Activated T-cell treated with anti-CD3 and anti-CD28 coated beads for 1 hour (primary cell): ENCODE data around the gene JRKL.

Experiments
- DNase-seq: peaks from one replicate; pipeline ENCODE4 v3.0.0-alpha.2; 2020; ENCODE audit warnings: low read depth

Gene JRKL

DNA sequence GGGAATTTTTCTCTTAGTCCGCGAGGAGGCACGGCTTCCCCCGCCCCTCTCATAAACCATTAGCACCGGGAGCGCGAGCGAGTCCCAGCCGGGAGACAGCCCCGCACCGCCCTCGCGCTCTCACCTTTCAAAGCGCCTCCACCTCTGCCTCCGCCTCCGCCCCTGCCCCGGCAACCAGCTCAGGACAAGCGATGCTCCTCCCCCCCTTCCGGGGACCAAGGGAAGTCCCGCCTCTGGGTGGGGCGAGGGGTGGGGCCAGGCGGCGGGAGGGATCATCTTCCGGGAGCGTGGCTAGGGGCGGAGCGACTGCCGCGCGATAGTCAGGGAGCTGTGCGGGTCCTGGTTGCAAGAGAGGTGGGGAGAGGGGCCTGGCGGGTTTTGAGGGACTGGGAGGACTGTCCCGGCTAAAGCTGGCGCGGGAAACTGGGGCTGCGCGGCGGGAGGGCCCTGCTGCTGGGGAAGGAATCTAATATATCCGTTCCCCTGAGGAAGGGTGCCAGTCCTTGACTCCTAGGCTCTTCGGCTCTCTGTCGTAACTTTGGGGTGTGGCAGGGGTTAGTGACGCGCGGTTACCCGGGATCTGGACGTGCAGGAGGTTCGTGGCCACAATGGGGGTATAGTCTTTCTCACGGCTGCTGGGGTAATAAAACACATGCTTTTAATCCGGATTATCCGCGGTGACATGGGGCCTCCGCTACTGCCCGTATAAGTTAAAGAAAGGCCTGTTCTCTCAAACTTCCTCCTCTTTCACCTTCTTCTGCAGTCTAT, at the start of gene JRKL, which contains the start of gene CCDC82:
Gene JRKL, plus strand, starts transcription at position 294 of the 768 bp plus-strand sequence. CDS start 637 bp downstream, outside the sequence.
Gene CCDC82, minus strand, starts transcription at position 193 of the 768 bp plus-strand sequence. CDS start 5,165 bp downstream, outside the sequence.
- peak; percentile 99 for DNase-seq

DNA sequence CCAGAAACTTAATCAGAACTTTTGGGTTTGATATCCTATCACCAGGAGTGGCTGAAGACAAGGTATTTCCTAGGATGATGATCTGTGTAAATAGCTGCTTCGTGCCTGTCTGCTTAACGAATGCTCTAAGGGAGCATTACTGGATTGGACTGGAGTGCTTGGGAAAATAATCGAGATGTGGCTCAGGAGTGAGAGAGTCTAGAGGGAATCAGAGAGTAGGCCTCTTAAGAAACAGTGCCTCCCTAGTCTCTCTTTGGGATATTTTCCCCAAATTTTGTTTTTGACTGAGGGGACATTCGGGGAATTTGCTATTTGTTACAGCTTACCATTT, 49.3 kb upstream of the JRKL start:
- DNase-seq = no peak

DNA sequence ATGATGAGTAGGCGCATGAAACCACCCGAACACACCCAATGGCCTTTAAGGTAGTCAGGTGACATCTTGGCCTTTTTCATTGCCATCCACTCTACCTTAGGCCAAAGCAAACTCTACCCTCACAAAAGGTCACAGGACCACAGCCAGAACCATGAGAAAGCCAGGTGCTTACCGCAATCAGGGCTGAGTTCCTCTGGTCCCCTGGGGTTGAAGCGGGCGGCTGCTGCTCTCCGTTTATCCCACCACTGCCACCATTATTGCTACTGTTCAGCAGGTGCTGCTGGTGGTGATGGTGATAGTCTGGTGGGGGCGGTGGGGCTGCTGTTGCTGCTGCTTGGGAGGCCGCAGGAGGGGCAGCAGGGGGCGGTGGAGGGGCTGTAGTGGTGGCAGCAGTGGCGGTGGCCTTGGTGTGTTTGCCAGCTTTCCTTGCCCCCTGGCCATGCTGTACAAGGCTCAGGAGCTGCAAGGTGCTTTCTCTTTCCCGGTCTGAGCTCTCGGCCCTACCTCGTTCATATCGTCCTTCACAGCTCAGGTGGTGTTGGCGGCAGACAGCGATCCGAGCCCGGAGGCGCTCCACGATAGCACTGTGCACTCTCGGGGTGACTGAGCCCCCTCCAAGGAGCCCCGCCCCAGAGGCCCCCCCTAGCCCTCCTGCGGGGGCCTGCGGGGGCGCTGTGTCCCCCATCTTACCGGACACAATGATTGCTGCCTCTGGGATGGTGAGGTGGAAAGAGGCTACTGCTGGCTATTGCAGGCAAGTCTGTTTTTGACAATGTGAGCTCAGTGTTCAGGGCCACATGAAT, 48.4 kb upstream of the JRKL start:
- peak; percentile 40 for DNase-seq

DNA sequence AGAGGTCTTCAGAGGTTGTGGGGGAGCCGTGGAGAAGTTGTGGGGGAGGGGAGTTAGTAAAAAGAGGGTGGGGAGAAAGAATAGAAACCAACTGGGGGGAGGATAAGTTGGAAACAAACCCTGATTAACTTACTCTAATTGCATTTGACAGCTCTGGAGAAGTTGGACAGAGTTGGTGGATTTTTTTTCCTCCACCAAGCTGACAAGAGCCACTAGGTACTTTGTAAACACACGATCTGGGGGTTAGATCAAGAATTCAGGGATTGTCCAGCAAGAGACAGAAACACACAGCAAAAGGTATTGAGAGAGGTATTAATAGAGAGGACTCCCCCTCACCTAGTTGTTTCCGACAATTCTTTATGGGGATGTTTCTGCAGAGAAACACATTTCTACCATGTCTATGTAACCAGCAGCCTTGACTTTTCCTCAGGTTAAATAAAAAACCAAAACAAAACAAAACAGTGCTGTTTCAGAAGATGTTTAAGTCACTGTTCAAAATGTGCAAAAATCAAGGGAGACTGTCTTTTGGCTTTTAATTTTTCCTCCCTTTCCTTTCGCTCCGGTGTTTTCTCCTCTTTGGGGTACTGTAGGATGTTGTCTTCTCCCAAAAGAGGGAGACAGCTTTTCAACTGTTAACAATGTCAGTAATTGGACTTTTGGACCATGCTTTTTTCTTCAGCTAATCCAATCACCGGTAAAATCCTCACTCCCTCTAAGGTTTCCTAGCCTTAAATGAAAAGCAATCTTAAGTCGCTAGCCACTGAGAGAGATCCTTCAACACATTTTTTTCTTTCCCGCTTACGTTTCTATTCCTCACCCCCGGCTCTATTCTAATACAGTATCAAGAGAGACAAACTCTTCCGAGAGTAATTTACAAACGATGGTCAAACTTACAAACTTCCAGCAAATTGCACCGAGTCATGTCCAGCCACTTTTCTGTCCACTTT, 47.5 kb upstream of the JRKL start:
- no peak for DNase-seq

DNA sequence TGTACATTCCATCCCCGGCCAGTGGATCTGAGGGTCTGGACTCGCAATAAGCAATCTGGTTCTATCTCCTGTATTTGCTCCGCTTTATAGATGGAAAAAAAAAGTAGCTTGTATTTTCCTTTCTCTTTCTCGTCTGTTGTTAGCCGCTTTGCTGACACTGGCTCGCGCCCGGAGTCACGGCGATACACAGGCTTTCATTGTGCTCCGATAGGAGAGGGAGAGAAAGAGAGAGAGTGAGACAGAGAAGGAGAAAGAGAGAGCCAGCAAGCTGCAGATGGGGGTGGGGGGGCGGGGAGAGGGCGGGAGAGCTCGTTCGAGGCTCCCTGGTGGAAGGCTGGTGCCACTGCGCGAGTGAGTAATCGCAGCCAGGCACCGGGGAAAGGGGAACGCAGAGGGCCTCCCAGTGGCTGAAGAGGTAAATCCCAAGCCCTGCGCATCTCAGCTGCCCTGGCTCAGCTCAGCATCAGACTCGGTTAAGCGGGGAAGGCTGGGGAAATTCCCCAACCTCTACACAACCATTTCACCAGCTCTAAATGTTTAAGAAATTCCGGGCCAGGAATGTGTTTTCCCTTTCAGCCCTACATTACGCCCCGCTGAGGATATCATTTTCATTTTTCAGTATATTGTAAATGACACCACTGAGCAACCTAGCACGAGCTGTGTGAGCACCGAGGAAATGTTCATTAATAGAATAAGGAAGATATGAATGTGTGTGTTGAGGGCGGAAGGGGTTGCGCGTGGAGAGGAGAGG, 46.7 kb upstream of the JRKL start, which contains the start of gene MAML2:
Gene MAML2, minus strand, starts transcription at position 235 of the 751 bp plus-strand sequence. CDS start 1,300 bp downstream, outside the sequence.
- peak; percentile 79 for DNase-seq

DNA sequence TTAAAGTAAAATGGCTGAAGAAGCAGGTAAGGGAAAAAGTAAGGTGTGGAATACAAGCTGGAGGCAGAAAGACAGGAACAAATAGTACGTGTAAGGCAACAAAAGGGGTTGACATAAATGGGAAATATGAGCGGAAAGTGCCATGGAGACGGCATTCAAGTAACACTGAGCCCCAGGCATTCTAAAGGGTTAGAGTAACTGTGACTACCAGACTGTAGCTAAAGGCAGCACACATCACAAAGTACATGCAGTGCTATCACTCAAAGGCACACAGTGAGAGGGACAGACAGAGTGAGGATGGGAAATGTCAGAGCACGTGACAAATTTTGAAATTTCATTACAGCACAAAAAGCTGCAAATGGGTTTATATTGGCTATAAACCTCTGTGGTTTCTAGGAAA, 33.0 kb upstream of the JRKL start:
- DNase-seq = no peak

DNA sequence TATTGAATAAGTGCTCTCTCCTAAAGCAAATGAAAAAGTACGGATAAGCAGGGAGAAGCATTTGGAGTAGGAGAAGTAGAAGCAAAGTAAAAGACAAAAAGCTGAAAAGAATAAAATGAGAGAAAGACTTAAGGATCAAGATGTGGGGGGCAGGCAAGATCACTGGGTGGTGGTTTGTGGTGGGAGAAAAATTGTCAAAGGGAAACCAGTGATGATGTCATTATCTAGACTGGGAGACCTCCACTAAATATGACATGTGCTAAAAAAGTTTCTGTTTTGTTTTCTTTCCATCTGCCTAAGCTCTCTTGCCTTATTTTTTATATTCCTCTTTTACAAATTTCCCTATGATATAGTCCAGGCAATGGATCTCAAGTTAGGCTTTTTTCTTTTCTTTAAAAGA, 32.0 kb upstream of the JRKL start:
- DNase-seq = no peak

DNA sequence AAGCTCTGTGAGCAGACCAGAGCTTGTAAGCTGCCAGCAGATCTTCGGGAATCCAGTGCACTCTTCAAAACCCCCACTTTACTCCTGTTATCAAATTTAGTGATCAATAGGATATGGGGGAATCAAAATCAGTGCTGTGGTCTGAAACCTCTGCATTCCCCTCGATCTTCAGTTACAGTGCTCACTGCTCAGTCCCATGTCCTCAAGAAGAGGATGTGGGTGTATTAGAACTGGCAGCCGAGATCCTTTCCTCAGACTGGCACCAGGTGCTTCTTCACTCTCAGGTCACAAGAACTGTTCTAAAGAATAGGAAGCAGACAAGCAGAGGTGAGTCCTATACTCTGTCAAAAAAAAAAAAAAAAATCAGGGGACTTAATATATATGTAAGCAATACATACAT, 31.5 kb upstream of the JRKL start:
- DNase-seq = no peak

DNA sequence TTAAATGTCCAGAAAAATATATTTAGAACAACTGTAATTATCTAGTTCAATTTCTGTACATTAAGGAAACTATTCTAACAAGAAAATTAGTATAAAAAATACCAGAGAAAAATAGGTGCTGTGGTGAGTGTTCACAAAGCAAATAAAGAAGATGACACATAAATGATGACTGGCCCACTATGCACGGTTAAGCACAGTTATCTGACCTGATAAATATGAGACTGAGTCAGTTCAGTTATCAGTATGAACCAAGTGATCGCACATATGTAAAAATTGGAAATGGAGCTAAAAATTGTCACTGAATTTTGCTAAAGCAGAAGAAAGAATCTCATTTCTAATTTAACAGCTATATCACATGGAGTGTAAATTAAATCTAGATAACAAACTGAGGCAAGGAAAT, 28.0 kb upstream of the JRKL start:
- DNase-seq = no peak

DNA sequence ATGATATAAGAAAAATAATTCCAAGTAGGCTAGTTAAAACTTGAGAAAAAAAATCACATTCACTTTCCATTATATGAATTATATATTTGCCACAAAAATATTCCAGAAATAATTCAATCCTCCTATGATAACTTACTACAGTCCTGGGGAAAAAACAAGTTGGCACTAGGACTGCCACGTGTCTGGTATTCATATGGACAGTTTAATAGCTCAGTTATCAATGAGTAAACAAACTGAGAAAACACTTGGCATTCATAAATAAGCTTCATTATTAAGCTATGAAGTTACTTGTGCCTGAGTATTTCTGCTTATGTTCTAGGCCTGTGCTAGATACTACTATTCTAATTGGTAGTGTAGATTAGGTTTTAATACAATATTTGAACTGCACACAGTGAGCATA, 24.3 kb upstream of the JRKL start:
- no peak for DNase-seq

DNA sequence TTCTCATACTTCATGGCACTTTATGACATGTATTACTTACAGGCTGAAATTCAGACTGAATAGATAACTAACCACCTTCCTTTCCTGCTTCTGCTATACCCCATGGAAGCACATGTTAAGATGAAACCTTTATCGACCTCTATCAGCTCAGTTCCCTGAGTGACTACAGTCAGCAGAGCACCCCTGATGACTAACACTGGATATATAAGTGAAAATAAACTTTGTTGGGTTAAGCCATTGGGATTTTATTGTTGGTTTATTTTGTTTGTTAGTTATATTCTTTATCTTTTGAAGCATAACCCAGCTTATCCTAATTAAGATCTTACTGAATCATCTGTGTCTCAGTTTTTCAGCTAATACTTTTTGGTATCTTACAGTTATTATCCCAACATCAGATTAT, 23.8 kb upstream of the JRKL start:
- no peak for DNase-seq

DNA sequence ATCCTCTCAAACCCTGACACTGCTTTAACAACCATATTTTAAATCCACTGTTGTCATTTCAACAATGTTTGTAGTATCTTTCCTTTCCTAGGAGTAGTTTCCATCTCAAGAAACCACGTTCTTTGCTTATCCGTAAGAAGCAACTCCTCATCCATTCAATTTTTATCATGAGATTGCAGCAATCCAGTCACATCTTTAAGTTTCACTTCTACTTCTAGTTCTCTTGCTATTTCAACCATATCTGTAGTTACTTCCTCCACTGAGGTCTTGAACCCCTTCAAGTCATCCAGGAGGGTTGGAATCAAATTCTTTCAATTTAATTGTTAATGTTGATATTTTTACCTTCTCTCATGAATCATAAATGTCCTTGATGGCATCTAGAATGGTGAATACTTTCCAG, 22.5 kb upstream of the JRKL start:
- no peak for DNase-seq

DNA sequence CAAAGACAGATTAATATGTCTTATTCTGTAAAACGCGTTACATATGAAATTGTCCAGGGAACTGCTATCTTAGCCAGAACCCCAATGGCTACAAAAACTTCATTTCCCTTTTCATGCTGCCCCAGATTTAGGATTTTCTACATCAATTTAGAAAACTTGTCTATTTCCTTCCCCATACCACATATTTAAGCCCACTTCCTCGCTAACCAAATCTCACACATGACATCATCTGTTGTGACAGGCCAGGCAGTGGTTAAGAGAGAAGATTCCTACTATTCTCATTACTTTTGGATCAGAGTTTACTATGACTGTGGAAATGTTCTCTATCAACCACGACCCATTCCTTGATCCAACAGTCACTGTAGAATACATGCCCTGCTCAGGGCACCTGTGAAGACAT, 16.0 kb upstream of the JRKL start:
- no peak for DNase-seq

DNA sequence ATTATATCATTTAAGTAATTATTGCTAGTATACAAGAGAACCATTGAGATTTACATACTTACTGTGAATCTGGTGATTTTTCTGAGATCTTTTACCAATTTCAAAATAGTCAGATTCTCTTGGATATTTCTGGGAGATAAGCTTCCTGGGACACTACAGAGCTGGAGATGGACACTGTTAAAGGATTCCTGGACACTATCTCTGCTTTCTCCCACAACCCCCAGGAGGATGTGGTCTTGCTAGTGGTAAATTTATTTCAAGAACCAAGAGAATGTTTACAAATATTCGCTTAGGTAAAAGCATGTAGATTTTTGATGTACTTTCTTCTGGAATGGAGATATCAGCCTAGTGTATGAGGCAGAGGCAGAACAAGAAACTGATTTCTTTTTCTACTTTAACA, 13.0 kb upstream of the JRKL start:
- no peak for DNase-seq

DNA sequence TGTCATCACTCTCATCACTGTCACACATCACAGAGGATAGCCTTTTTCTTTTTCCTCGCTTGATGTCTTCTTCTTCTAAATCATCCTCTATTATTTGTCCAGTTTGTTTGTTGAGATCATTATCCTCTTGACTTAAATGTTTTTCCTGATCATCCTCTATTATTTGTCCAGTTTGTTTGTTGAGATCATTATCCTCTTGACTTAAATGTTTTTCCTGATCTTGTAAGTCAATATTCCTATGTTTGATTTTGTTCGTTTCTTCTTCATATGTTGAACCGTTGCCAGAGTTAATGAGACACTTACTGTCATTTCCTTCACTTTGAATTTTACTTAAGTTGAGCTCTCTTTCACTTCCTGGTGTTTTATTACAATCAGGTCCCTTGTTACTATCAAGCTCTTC, 5.7 kb upstream of the JRKL start:
- DNase-seq = no peak

DNA sequence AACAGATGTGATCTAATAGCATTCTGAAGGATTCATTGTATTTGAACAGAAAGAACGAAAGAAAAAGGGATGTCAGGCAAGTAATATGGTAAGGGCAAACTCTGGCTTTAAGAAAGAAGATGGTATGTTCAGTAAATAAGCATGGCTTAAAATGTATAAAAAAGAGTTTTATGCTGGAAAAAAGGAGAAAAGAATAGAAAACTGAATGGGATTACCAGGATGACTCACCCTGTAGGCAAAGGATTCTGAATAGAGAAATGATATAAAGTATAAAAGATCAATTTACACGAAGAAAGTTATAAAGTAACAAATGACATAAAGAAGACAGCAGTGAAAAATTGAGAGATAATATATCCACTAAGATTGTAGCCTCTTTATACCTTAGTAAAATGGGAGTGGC, 4.6 kb upstream of the JRKL start:
- DNase-seq = no peak

DNA sequence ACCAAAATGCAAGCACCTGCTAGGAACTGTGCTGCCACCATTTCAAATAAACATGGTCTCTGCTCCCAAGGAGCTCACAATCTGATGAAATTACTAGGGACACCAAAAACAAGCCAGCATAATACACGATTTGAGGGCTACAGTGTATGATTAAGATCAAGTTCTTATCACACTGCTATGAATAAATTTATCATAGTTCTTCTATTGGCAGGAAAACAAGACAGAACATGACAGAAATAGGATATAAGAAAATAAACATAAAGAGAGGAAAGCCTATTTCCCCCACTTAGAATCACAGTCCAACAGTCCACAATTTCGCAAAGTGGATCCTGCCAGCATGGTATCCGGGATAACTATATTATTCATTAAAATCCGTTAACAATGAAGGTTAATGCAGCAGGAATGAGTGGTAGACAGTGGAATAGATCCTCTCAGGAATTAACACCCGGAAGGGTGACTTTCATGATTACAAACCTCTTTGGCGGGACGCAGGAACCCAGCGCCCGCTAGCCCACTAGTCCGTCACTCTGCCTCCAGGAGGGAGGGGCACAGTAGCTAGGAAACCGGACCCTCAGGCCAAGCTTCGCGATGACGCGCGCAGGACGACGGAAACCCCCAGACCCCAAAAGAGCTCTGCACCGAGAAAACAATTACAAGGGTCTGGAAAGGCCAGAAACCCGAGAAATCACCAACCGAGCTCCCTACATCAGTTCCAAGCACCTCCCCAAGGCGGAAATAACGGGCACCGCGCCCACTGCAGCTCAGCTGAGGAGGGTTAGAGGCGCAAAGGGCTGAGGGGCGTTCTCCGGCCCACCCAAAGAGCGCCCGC, 708 bp upstream of the JRKL start:
- no peak for DNase-seq

DNA sequence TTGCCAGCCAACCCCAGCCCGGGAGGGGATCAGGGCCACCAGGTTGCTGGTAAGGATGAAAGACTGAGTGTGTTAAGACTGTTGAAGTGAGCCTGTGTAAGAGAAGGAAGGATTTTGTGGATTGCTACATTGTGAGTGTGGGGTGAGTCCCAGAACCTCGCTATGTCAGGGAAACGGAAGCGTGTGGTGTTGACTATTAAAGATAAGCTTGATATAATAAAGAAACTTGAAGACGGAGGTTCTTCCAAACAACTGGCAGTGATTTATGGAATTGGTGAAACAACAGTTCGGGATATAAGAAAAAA, 627 bp downstream of the JRKL start:
- no peak for DNase-seq

DNA sequence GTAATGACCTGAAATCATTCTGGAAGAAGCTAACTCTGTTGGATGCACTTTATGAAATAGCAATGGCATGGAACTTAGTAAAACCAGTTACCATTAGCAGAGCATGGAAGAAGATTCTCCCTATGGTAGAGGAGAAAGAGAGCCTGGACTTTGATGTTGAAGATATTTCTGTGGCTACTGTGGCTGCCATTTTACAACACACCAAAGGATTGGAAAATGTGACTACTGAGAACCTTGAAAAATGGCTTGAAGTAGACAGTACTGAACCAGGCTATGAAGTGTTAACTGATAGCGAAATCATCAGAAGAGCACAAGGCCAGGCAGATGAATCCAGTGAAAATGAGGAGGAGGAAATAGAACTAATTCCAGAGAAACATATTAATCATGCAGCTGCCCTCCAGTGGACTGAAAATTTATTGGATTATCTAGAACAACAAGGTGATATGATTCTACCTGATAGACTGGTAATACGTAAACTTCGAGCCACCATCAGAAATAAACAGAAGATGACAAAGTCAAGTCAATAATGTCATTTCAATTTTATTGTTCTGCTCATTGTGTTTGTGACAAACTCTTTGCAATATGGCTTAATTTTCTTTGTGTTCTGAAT, 2.0 kb downstream of the JRKL start:
- DNase-seq = no peak

DNA sequence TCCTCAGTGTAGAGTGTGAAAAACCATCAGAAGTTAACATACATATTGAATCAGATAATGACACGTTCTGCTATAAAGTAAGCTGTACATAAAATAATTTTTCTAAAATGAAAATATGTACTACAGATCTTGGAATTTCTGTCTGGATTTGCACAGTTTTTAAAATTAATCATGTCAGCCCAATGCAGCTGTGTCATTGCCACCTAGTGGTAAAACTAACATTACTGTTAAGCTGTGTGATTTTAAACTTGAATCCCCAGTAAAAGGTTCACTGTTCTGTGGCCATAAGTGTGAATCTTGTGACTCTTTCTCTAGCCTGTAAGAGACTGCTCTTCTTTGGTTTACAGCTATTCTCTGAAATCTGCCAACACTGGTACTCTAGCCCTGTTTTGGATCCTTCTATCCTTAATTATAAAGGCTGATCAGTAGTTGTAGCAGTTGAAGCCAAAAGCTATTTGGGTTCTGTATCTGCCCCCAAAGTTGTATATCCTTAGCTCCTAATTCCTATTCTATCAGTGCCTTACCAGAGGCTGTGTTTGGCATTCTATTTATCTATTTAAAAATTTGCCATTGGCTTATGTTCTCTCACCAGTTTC, 4.0 kb downstream of the JRKL start:
- DNase-seq = no peak
